SK-N-SH (cell line): ENCODE measurements around the gene SLC14A1. TPM values are rescaled to one million over a fixed set of nuclear protein-coding genes. Genes with fewer than 3 reads are reported as not detected.

Source experiments
- CTCF ChIA-PET: fragments of 300-600, 350-600 bp; formaldehyde crosslinking; extraction: SDS; loops from one replicate; lab custom pipeline; 2021; lab: Yijun Ruan, JAX
- POLR2A ChIA-PET: fragments of 350-600 bp; sonication (Branson Sonifier 250); formaldehyde crosslinking; extraction: SDS; loops from one replicate; lab custom pipeline; 2020; ENCODE audit warnings: antibody characterized with exemption, inconsistent platforms; lab: Yijun Ruan, JAX
- DNase-seq: peaks from one replicate; pipeline ENCODE4 v3.0.0; 2012
- H2AFZ ChIP-seq: fragments of 200-600 bp; sonication (generic); 2 replicates; pipeline ENCODE4 v1.8.1; 2016; ENCODE audit warnings: antibody characterized with exemption, mild to moderate bottlenecking, low read depth
- H3F3A ChIP-seq: fragments of 200-600 bp; sonication (generic); replicated peaks from 2 replicates; pipeline ENCODE3; 2016; ENCODE audit warnings: antibody characterized with exemption, mild to moderate bottlenecking; ENCODE audit not compliant: insufficient read depth
- H3K27ac ChIP-seq, 2 experiments: fragments of 200-500 bp in 1 of 2; fragments of 200-600 bp in 1 of 2; sonication (Bioruptor generic) in 1 of 2; sonication (generic), shearing (Covaris generic) in 1 of 2; 2 replicates each; pipeline versions ENCODE4 v1.5.1 to v1.6.1; 2014 to 2016; ENCODE audit warnings: low read depth in 2 of 2, inconsistent platforms in 1 of 2, low read length in 1 of 2, mild to moderate bottlenecking in 1 of 2, mixed read lengths in 1 of 2
- H3K27me3 ChIP-seq: fragments of 200-600 bp; sonication (generic), shearing (Covaris generic); 2 replicates; pipeline ENCODE4 v1.6.1; 2016; ENCODE audit warnings: mixed run types; ENCODE audit not compliant: insufficient read depth
- H3K36me3 ChIP-seq, 2 experiments: fragments of 200-500 bp in 1 of 2; fragments of 200-600 bp in 1 of 2; sonication (Bioruptor generic) in 1 of 2; sonication (generic) in 1 of 2; replicated peaks in 1 of 2; 2 replicates each; pipeline versions ENCODE3 to v1.5.1; 2014 to 2016; ENCODE audit warnings: low read length in 1 of 2, mild to moderate bottlenecking in 1 of 2; ENCODE audit not compliant: insufficient read depth in 2 of 2, control insufficient read depth in 1 of 2
- H3K4me1 ChIP-seq, 2 experiments: fragments of 200-500 bp in 1 of 2; fragments of 200-600 bp in 1 of 2; sonication (Bioruptor generic) in 1 of 2; sonication (generic), shearing (Covaris generic) in 1 of 2; 2 replicates each; pipeline versions ENCODE4 v1.5.1 to v1.6.1; 2014 to 2016; ENCODE audit warnings: low read depth in 1 of 2, low read length in 1 of 2, mixed run types in 1 of 2; ENCODE audit not compliant: insufficient read depth in 2 of 2, control insufficient read depth in 1 of 2
- H3K4me2 ChIP-seq: fragments of 200-600 bp; sonication (generic), shearing (Covaris generic); 2 replicates; pipeline ENCODE4 v1.6.1; 2017; ENCODE audit warnings: mixed run types
- H3K4me3 ChIP-seq, 2 experiments: fragments of 200-500 bp in 1 of 2; fragments of 200-600 bp in 1 of 2; sonication (Bioruptor generic) in 1 of 2; sonication (generic), shearing (Covaris generic) in 1 of 2; 2 replicates each; pipeline versions ENCODE4 v1.5.1 to v1.8.1; 2014 to 2016; ENCODE audit warnings: low read depth in 2 of 2, inconsistent platforms in 1 of 2, low read length in 1 of 2, mild to moderate bottlenecking in 1 of 2, mixed read lengths in 1 of 2, moderate library complexity in 1 of 2
- H3K79me2 ChIP-seq: fragments of 200-600 bp; sonication (generic); 2 replicates; pipeline ENCODE4 v1.8.1; 2017; ENCODE audit warnings: mild to moderate bottlenecking; ENCODE audit not compliant: insufficient read depth
- H3K9ac ChIP-seq: fragments of 200-600 bp; sonication (generic); 2 replicates; pipeline ENCODE4 v1.6.1; 2017; ENCODE audit warnings: mixed run types
- H3K9me2 ChIP-seq: fragments of 200-600 bp; sonication (generic); 2 replicates; pipeline ENCODE4 v1.6.1; 2017; ENCODE audit warnings: mixed run types
- H3K9me3 ChIP-seq: fragments of 200-600 bp; sonication (generic); 2 replicates; pipeline ENCODE4 v1.6.1; 2017; ENCODE audit warnings: mixed run types, mild to moderate bottlenecking, moderate library complexity
- H4K20me1 ChIP-seq: fragments of 200-600 bp; sonication (generic); 2 replicates; pipeline ENCODE4 v1.6.1; 2017; ENCODE audit warnings: mild to moderate bottlenecking, mixed run types; ENCODE audit not compliant: insufficient read depth
- CTCF ChIP-seq: fragments of 200-600 bp; sonication (generic); IDR thresholded peaks from 2 replicates; pipeline ENCODE4 v1.6.1; 2017; ENCODE audit warnings: antibody characterized with exemption, mild to moderate bottlenecking, moderate library complexity
- ELF1 ChIP-seq: IDR thresholded peaks from 2 replicates; pipeline ENCODE4 v1.4.0; 2012
- FOSL2 ChIP-seq: IDR thresholded peaks from 2 replicates; pipeline ENCODE4 v1.4.0; 2012; ENCODE audit warnings: low read depth, mild to moderate bottlenecking, moderate library complexity, borderline replicate concordance
- FOXM1 ChIP-seq: IDR thresholded peaks from 2 replicates; pipeline ENCODE4 v1.4.0; 2012; ENCODE audit warnings: low read depth, mild to moderate bottlenecking
- GABPA ChIP-seq: IDR thresholded peaks from 2 replicates; pipeline ENCODE4 v1.4.0; 2012; ENCODE audit warnings: low read depth, mild to moderate bottlenecking
- IRF3 ChIP-seq: fragments of 150-350 bp; IDR thresholded peaks from 2 replicates; pipeline ENCODE4 v1.6.1; 2016; ENCODE audit warnings: mild to moderate bottlenecking, low read depth, low read length
- JUND ChIP-seq: IDR thresholded peaks from 2 replicates; pipeline ENCODE4 v1.4.0; 2012
- MXI1 ChIP-seq: IDR thresholded peaks from 2 replicates; pipeline ENCODE4 v1.6.1; 2012; ENCODE audit warnings: mild to moderate bottlenecking, low read depth, low read length, improper control_type of control experiment
- NFIC ChIP-seq: IDR thresholded peaks from 2 replicates; pipeline ENCODE4 v1.4.0; 2012; ENCODE audit warnings: borderline replicate concordance
- NRF1 ChIP-seq: IDR thresholded peaks from 2 replicates; pipeline ENCODE4 v1.6.1; 2012; ENCODE audit warnings: low read depth, mild to moderate bottlenecking, low read length
- RAD21 ChIP-seq: IDR thresholded peaks from 2 replicates; pipeline ENCODE4 v1.6.1; 2012; ENCODE audit warnings: mild to moderate bottlenecking, low read length
- RCOR1 ChIP-seq: fragments of 150-350 bp; IDR thresholded peaks from 2 replicates; pipeline ENCODE4 v1.6.1; 2017; ENCODE audit warnings: antibody characterized with exemption, low read length
- REST ChIP-seq: IDR thresholded peaks from 2 replicates; pipeline ENCODE4 v1.6.1; 2012; ENCODE audit warnings: mild to moderate bottlenecking, low read depth, low read length, moderate library complexity
- RFX5 ChIP-seq: IDR thresholded peaks from 2 replicates; pipeline ENCODE4 v1.6.1; 2012; ENCODE audit warnings: mild to moderate bottlenecking, improper control_type of control experiment, low read length
- TAF1 ChIP-seq: IDR thresholded peaks from 2 replicates; pipeline ENCODE4 v1.6.1; 2012; ENCODE audit warnings: low read depth, mild to moderate bottlenecking, low read length, moderate library complexity, borderline replicate concordance
- TEAD4 ChIP-seq: IDR thresholded peaks from 2 replicates; pipeline ENCODE4 v1.4.0; 2012; ENCODE audit warnings: mild to moderate bottlenecking, borderline replicate concordance; ENCODE audit not compliant: insufficient read depth
- USF1 ChIP-seq: IDR thresholded peaks from 2 replicates; pipeline ENCODE4 v1.4.0; 2012; ENCODE audit warnings: low read depth, borderline replicate concordance
- USF2 ChIP-seq: fragments of 150-350 bp; IDR thresholded peaks from 2 replicates; pipeline ENCODE4 v1.6.1; 2017; ENCODE audit warnings: antibody characterized with exemption, low read length, low read depth, borderline replicate concordance
- ZBTB33 ChIP-seq: IDR thresholded peaks from 2 replicates; pipeline ENCODE4 v1.4.0; 2012; ENCODE audit warnings: low read depth, borderline replicate concordance
- WGBS: methylation state at CpG from one replicate; pipeline ENCODE4 v1.1.6; 2017; ENCODE audit warnings: low lambda C conversion rate; 5-methylcytosine and 5-hydroxymethylcytosine counted together
- polyA plus RNA-seq, 3 experiments: library from polyadenylated mRNA; depleted of rRNA; stranded (reverse); fragments of >200 nt; gene quantifications; 2 replicates each; pipeline ENCODE4 v1.2.3, GENCODE V29; 2012

Gene SLC14A1
- polyA plus RNA-seq, 1 of the 3 experiments (the other 2 are of a cell fraction), result 2.4 TPM

GRCh38 chr18:45702708-45703265, 21.2 kb upstream of the SLC14A1 start:
- H3K27me3 ChIP-seq, result no peaks in the 10 kb centered on the region

More at GRCh38 chr18:45702708-45703265, 21.2 kb upstream of the SLC14A1 start:
- H3K36me3 ChIP-seq, result no peaks in the 10 kb centered on the region
- 0% methylated on average over 1 of the region's 1 CpG for WGBS
- no peaks in the 10 kb centered on the region for H3K9me3 ChIP-seq
- H3K4me2 ChIP-seq, result no peak overlapping the region
- no peak overlapping the region for H3K27ac ChIP-seq
- no peaks in the 10 kb centered on the region for H3F3A ChIP-seq
- no peaks in the 10 kb centered on the region for H3K79me2 ChIP-seq
- no peaks in the 10 kb centered on the region for H3K4me1 ChIP-seq
- H2AFZ ChIP-seq, result no peak overlapping the region
- TF ChIP-seq TAF1 (no peak), REST (no peak), MXI1 (no peak), RCOR1 (no peak), IRF3 (no peak), FOXM1 (no peak), GABPA (no peak), ELF1 (no peak), USF2 (no peak), NRF1 (no peak), ZBTB33 (no peak), FOSL2 (no peak), RFX5 (no peak), CTCF (no peak), RAD21 (no peak), TEAD4 (no peak), USF1 (no peak), JUND (no peak), NFIC (no peak)
- no peak overlapping the region for H3K9ac ChIP-seq
- no peaks in the 10 kb centered on the region for H3K9me2 ChIP-seq
- POLR2A ChIA-PET, result no interaction called here
- DNase-seq, result no peak
- no peaks in the 10 kb centered on the region for H4K20me1 ChIP-seq
- no peak overlapping the region for H3K4me3 ChIP-seq
- CTCF ChIA-PET, result interaction anchor here (2.3 kb wide), 1 partner anchor 19 kb away, joined by 6 read pairs; no protein-coding TSS in a partner anchor
